ENCODE measurements around the gene EDN2. TPM values are rescaled to one million over a fixed set of nuclear protein-coding genes. Genes with fewer than 3 reads are reported as not detected.

The EDN2 gene
- polyA plus RNA-seq, 1 experiment = 0.06 TPM

GRCh38 chr1:41487126-41488039 lies 2.9 kb upstream of the EDN2 start:
- ChIA-PET CTCF (interaction anchor here (1.0 to 1.6 kb wide), 3 partner anchors 29 to 54 kb away, joined by 3 to 4 read pairs (median 3); no protein-coding TSS in a partner anchor), POLR2A (no interaction called here)
- TF ChIP-seq, protein P1, sequence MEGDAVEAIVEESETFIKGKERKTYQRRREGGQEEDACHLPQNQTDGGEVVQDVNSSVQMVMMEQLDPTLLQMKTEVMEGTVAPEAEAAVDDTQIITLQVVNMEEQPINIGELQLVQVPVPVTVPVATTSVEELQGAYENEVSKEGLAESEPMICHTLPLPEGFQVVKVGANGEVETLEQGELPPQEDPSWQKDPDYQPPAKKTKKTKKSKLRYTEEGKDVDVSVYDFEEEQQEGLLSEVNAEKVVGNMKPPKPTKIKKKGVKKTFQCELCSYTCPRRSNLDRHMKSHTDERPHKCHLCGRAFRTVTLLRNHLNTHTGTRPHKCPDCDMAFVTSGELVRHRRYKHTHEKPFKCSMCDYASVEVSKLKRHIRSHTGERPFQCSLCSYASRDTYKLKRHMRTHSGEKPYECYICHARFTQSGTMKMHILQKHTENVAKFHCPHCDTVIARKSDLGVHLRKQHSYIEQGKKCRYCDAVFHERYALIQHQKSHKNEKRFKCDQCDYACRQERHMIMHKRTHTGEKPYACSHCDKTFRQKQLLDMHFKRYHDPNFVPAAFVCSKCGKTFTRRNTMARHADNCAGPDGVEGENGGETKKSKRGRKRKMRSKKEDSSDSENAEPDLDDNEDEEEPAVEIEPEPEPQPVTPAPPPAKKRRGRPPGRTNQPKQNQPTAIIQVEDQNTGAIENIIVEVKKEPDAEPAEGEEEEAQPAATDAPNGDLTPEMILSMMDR (IDR thresholded peaks at IDR 0.05; ENCODE audit: insufficient read depth, low read depth, low read length) = no peak
- DNase-seq (ENCODE audit: low read depth) = no peak
- Histone ChIP-seq H3K36me3 (ENCODE audit: control insufficient read depth, insufficient read depth, low read length) (no peaks in the 10 kb centered on the region), H3K4me3 (ENCODE audit: low read depth, low read length) (no peak overlapping the region), H3K27me3 (ENCODE audit: control insufficient read depth, insufficient read depth, low read length) (no peaks in the 10 kb centered on the region; the same call in 1 of the 2 replicates)

DNA sequence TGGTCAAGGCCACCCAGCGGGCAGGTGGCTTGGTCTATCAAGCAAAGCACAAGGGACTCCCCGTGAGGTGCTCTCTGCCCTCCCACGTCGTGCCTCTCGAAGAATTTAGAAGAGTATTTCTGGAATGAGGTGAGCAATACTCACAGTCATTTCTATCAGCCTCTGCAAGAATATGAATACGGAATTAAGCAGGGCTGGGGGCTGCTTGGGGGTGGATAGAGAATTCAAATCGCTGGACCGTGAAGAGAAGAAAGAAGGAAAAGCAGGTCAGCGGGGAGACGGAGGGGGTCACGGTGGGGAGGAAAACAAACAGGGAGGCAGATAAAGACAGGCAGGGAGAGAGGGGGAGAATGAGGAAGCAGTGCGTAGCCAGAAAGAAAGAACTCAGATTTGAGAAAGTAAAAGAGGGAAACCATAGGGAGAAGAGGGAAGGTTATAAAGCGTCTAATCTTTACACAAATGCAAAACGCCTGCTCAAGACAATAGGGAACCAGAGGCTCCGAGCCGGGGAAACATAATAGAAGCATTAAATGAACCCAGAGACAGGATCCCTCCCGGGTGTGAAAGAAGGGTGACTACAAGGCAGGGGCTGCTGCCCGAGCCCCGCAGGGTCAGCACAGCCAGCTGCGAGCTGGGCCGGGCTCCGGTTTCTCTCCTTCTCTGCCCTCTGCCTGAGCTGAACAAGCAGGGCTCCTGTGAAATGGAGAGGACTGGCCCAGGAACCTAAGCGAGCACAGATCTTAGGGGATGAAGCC lies 2.1 kb upstream of the EDN2 start:
- ChIA-PET POLR2A (no interaction called here), CTCF (interaction anchor here (1.0 to 1.6 kb wide), 2 partner anchors 53 to 54 kb away, joined by 3 to 4 read pairs; no protein-coding TSS in a partner anchor)
- H3K36me3 ChIP-seq (ENCODE audit: control insufficient read depth, insufficient read depth, low read length) = no peaks in the 10 kb centered on the region
- no peaks in the 10 kb centered on the region; the same call in 1 of the 2 replicates for H3K27me3 ChIP-seq (ENCODE audit: control insufficient read depth, insufficient read depth, low read length)
- H3K4me3 ChIP-seq (ENCODE audit: low read depth, low read length) = no peak overlapping the region
- TF ChIP-seq, protein P1 (IDR thresholded peaks at IDR 0.05; ENCODE audit: insufficient read depth, low read depth, low read length) = no peak
- no peak for DNase-seq (ENCODE audit: low read depth)

- TF ChIP-seq, protein P1 (IDR thresholded peaks at IDR 0.05; ENCODE audit: insufficient read depth, low read depth, low read length) = no peak
- H3K36me3 ChIP-seq (ENCODE audit: control insufficient read depth, insufficient read depth, low read length) = no peaks in the 10 kb centered on the region
- ChIA-PET CTCF (interaction anchor here (1.0 kb wide), 1 partner anchor 55 kb away, joined by 3 read pairs; no protein-coding TSS in a partner anchor), POLR2A (no interaction called here)
- no peak overlapping the region for H3K4me3 ChIP-seq (ENCODE audit: low read depth, low read length)
- no peak for DNase-seq (ENCODE audit: low read depth)
- H3K27me3 ChIP-seq (ENCODE audit: control insufficient read depth, insufficient read depth, low read length) = no peaks in the 10 kb centered on the region; the same call in 1 of the 2 replicates
Measured at GRCh38 chr1:41486053-41486370, 1.5 kb upstream of the EDN2 start.

DNA sequence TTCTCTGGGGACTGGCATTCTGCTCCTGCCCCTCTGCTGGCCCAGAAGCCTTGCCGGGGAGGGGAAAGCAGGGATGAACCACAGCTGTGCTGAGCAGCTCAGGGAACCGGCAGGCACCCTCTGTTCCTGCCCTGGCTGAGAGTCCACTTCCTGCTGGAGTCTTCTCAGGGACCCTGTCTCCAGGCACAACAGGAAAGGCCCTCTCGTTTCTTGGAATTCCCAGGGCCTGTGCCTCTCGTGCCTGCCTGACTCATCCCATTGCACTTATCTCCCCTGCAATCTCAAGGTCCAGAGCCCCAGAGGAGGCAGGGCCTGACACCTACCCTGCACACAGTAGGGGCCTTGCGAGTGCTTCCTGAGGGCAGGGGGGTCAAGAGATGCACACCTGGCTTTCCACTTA lies 1.1 kb upstream of the EDN2 start:
- CTCF ChIA-PET = interaction anchor here (4.6 kb wide), 1 partner anchor 7 kb away, joined by 23 read pairs; no protein-coding TSS in a partner anchor
- Histone ChIP-seq H3K27me3 (ENCODE audit: control insufficient read depth, insufficient read depth, low read length) (no peaks in the 10 kb centered on the region; the same call in 1 of the 2 replicates), H3K36me3 (ENCODE audit: control insufficient read depth, insufficient read depth, low read length) (no peaks in the 10 kb centered on the region), H3K4me3 (ENCODE audit: low read depth, low read length) (no peak overlapping the region)
- no peak for DNase-seq (ENCODE audit: low read depth)
- POLR2A ChIA-PET = no interaction called here
- TF ChIP-seq, protein P1 (IDR thresholded peaks at IDR 0.05; ENCODE audit: insufficient read depth, low read depth, low read length) = no peak

DNA sequence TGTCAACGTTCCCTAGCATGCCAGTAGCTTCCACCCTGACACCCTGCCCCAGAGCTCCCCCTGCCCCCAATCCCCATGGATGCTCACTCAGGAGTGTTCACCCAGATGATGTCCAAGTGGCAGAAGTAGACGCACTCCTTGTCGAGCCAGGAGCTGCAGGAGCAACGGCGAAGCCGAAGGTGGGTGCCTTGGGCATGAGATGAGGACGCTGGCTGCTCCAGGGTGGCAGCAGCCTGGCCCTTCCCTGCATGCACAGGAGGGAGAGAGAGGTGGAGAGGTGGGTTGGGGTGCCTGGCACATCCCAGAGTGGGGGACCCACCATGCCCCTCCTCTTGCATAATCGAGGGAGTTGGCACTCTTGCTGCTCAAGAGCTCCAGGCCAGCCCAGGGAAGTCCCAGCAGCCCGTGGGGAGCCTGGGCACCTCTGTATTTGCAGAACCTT lies 502 bp downstream of the EDN2 start:
- no peaks in the 10 kb centered on the region for H3K36me3 ChIP-seq (ENCODE audit: control insufficient read depth, insufficient read depth, low read length)
- no peaks in the 10 kb centered on the region; the same call in 1 of the 2 replicates for H3K27me3 ChIP-seq (ENCODE audit: control insufficient read depth, insufficient read depth, low read length)
- TF ChIP-seq, protein P1 (IDR thresholded peaks at IDR 0.05; ENCODE audit: insufficient read depth, low read depth, low read length) = no peak
- no peak for DNase-seq (ENCODE audit: low read depth)
- no peak overlapping the region for H3K4me3 ChIP-seq (ENCODE audit: low read depth, low read length)
- CTCF ChIA-PET = interaction anchor here (1.1 to 4.6 kb wide), 5 partner anchors 8 to 52 kb away, joined by 3 to 23 read pairs (median 4); no protein-coding TSS in a partner anchor
- POLR2A ChIA-PET = no interaction called here
